Naive thymus-derived CD4-positive, alpha-beta T cell (primary cell): ENCODE results near the gene CAMK2G. TPM values are rescaled to one million over a fixed set of nuclear protein-coding genes. Genes with fewer than 3 reads are reported as not detected.
"Not testable (repeated sequence)": the region's sequence is repeated elsewhere in the genome, so short reads cannot be mapped to it uniquely, and the experiment has no call there.

ENCODE experiments used
- ATAC-seq: fragments of 150-1000 bp; cut with Tn5 transposase; 2 replicates; pipeline ENCODE4 v1.10.0; 2021; ENCODE audit warnings: mild to moderate bottlenecking, moderate library complexity
- CTCF ChIA-PET: fragments of 350-600 bp; sonication (Branson Sonifier 250); formaldehyde crosslinking; loops from one replicate; lab custom pipeline; 2021; ENCODE audit warnings: antibody characterized with exemption; lab: Charles Lee
- POLR2A ChIA-PET: fragments of 350-600 bp; sonication (Branson Sonifier 250); formaldehyde crosslinking; loops from one replicate; lab custom pipeline; 2021; ENCODE audit warnings: antibody characterized with exemption, inconsistent platforms; lab: Charles Lee
- DNase-seq, 9 donors: peaks; one replicate each; pipeline versions ENCODE4 v3.0.0 to v3.0.0-alpha.2; 2020 to 2022; ENCODE audit warnings: mixed read lengths in 1 of 9
- H3K27ac ChIP-seq: one replicate; pipeline ENCODE4 v1.7.0; 2013; ENCODE audit warnings: mild to moderate bottlenecking, low read depth, low read length, moderate library complexity
- H3K27me3 ChIP-seq, 2 donors: one replicate each; pipeline ENCODE4 v1.7.0; 2013; ENCODE audit warnings: low read length in 2 of 2, mild to moderate bottlenecking in 2 of 2, moderate library complexity in 2 of 2; ENCODE audit not compliant: control insufficient read depth in 2 of 2, insufficient read depth in 2 of 2
- H3K36me3 ChIP-seq, 3 experiments: 1 replicate in 2 of 3; 2 replicates in 1 of 3; pipeline ENCODE4 v1.7.0; 2013; ENCODE audit warnings: low read length in 3 of 3, mild to moderate bottlenecking in 3 of 3, moderate library complexity in 1 of 3; ENCODE audit not compliant: insufficient read depth in 3 of 3, control insufficient read depth in 2 of 3
- H3K4me1 ChIP-seq, 2 donors: one replicate each; pipeline ENCODE4 v1.7.0; 2013; ENCODE audit warnings: low read length in 2 of 2, mild to moderate bottlenecking in 2 of 2, moderate library complexity in 1 of 2; ENCODE audit not compliant: control insufficient read depth in 2 of 2, insufficient read depth in 2 of 2
- H3K4me3 ChIP-seq: 2 replicates; pipeline ENCODE4 v1.7.0; 2013; ENCODE audit warnings: mild to moderate bottlenecking, low read length
- H3K9me3 ChIP-seq, 3 experiments: 1 replicate in 2 of 3; 2 replicates in 1 of 3; pipeline ENCODE4 v1.7.0; 2013; ENCODE audit warnings: low read length in 3 of 3; ENCODE audit not compliant: control insufficient read depth in 2 of 3
- H3K27ac Mint-ChIP-seq, 9 donors: one replicate each; pipeline ENCODE4 v1.8.0; 2020 to 2022; ENCODE audit warnings: mixed read lengths in 9 of 9, mild to moderate bottlenecking in 8 of 9, moderate library complexity in 5 of 9, inconsistent platforms in 2 of 9
- H3K27me3 Mint-ChIP-seq, 5 donors: one replicate each; pipeline ENCODE4 v1.8.0; 2021 to 2022; ENCODE audit warnings: mixed read lengths in 5 of 5, mild to moderate bottlenecking in 1 of 5
- H3K36me3 Mint-ChIP-seq, 5 donors: one replicate each; pipeline ENCODE4 v1.8.0; 2020 to 2022; ENCODE audit warnings: mixed read lengths in 5 of 5, mild to moderate bottlenecking in 3 of 5, inconsistent platforms in 1 of 5
- H3K4me1 Mint-ChIP-seq, 7 donors: one replicate each; pipeline ENCODE4 v1.8.0; 2020 to 2022; ENCODE audit warnings: mixed read lengths in 7 of 7, mild to moderate bottlenecking in 3 of 7, inconsistent platforms in 1 of 7
- H3K4me3 Mint-ChIP-seq, 10 donors: one replicate each; pipeline ENCODE4 v1.8.0; 2020 to 2022; ENCODE audit warnings: mild to moderate bottlenecking in 10 of 10, mixed read lengths in 10 of 10, moderate library complexity in 6 of 10, inconsistent platforms in 2 of 10
- H3K9me3 Mint-ChIP-seq, 11 donors: one replicate each; pipeline ENCODE4 v1.8.0; 2020 to 2022; ENCODE audit warnings: mixed read lengths in 11 of 11, mild to moderate bottlenecking in 4 of 11, inconsistent platforms in 1 of 11, moderate library complexity in 1 of 11
- intact Hi-C, 2 donors: fragments of 100-400 bp; cut with micrococcal nuclease; formaldehyde crosslinking; loops; one replicate each; pipeline ENCODE4 v1.15.1; 2023
- polyA plus RNA-seq, 2 donors: library from polyadenylated mRNA; unstranded; fragments of 300-500 nt; fragmentation: Illumina TruSeq; gene quantifications; one replicate each; pipeline ENCODE4 v1.2.3, GENCODE V29; 2021
- total RNA-seq, 6 experiments: library from RNA in 5 of 6; stranded (reverse) in 5 of 6; gene quantifications; 1 replicate in 5 of 6; 2 replicates in 1 of 6; pipeline ENCODE4 v1.2.3 and lab custom pipeline; 2021 to 2026

The CAMK2G gene
- total and polyA plus RNA-seq, 7 experiments from 2014 or later = 5.6 to 70.9 (median 54.6) TPM

DNA sequence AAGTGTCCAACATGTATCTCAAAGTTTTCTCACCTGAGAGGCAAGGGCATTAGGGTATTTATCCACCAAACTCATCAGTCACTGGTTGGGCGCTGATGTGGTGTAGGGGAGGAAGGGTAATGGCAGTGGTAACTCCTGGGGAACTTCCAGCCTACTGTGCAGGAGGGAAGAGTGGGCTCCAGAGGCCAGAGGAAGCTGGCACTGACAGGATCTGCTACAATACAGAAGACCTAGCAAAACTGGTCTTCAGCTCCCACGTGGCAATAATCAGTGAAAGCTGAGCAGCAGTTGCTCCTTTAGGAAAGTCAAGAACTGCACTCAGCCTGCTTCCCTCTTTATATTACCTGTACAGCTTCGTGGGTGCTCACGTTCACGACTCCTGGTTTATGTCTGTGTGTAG, 17.2 kb upstream of the CAMK2G start:
- no peak overlapping the region for H3K4me3 ChIP-seq
- intact Hi-C loops = no loop called here
- Mint-ChIP-seq H3K9me3 (no peaks in the 10 kb centered on the region), H3K27me3 (peaks cover 0 to 10% (median 0%) of the 10 kb centered on the region in 5 donors), H3K27ac (no peak overlapping the region), H3K36me3 (no peaks in the 10 kb centered on the region), H3K4me3 (no peak overlapping the region), H3K4me1 (peaks cover 0 to 18% (median 0%) of the 10 kb centered on the region in 7 donors)
- ChIA-PET POLR2A (no interaction called here), CTCF (interaction anchor here (0.7 to 13.0 kb wide), 5 partner anchors 11 to 201 kb away, joined by 3 to 301 read pairs (median 5); no protein-coding TSS in a partner anchor)
- no peaks in the 10 kb centered on the region for H3K4me1 ChIP-seq
- ATAC-seq (no peak), DNase-seq (no peak)
- no peaks in the 10 kb centered on the region for H3K36me3 ChIP-seq
- H3K9me3 ChIP-seq = no peaks in the 10 kb centered on the region
- H3K27ac ChIP-seq = no peak overlapping the region
- H3K27me3 ChIP-seq = no peaks in the 10 kb centered on the region

DNA sequence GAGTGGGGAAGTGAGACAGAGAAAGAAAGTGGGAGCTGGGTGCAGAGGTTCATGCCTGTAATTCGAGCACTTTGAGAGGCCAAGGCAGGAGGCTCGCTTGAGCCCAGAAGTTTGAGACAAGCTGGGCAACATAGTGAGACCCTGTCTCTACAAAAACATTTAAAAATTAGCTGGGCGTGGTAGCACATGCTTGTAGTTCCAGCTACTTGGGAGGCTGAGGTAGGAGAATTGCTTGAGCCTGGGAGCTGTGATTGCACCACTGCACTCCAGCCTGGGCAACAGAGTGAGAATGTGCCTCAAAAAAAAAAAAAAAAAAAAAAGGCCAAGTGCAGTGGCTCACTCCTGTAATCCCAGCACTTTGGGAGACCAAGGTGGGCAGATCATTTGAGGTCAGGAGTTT, 16.5 kb upstream of the CAMK2G start:
- peaks cover 0 to 24% (median 0%) of the 10 kb centered on the region in 7 donors for H3K4me1 Mint-ChIP-seq
- ATAC-seq, H3K27me3 Mint-ChIP-seq, H3K9me3 Mint-ChIP-seq, H3K36me3 Mint-ChIP-seq, DNase-seq, H3K27ac Mint-ChIP-seq, H3K4me3 ChIP-seq, H3K9me3 ChIP-seq, H3K4me1 ChIP-seq, H3K36me3 ChIP-seq, H3K27ac ChIP-seq, H3K4me3 Mint-ChIP-seq, POLR2A ChIA-PET, intact Hi-C loops, H3K27me3 ChIP-seq: not testable (repeated sequence)
- CTCF ChIA-PET = interaction anchor here (1.8 to 13.0 kb wide), 4 partner anchors 11 to 191 kb away, joined by 4 to 301 read pairs (median 32); no protein-coding TSS in a partner anchor

DNA sequence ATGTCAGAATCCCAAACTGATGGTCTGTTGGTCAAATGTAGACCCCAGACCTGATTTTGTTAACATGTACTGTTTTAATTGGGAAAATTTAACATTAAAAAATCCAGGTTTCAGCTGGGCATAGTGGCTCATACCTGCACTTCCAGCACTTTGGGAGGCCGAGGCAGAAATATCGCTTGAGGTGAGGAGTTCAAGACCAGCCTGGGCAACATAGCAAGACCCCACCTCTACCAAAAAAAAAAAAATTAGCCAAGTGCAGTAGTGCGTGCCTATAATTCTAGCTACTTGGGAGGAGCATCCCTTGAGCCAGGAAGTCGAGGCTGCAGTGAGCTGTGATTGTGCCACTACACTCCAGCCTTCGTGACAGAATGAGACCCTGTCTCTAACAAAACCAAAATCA, 15.9 kb upstream of the CAMK2G start:
- H3K4me1 ChIP-seq = no peaks in the 10 kb centered on the region
- no peaks in the 10 kb centered on the region for H3K27me3 ChIP-seq
- no peak overlapping the region for H3K4me3 ChIP-seq
- Mint-ChIP-seq H3K36me3 (no peaks in the 10 kb centered on the region), H3K27ac (no peak overlapping the region), H3K4me1 (peaks cover 0 to 24% (median 0%) of the 10 kb centered on the region in 7 donors), H3K9me3 (no peaks in the 10 kb centered on the region), H3K4me3 (no peak overlapping the region), H3K27me3 (peaks cover 0 to 10% (median 0%) of the 10 kb centered on the region in 5 donors)
- H3K9me3 ChIP-seq = no peaks in the 10 kb centered on the region
- DNase-seq (no peak), ATAC-seq (no peak)
- H3K27ac ChIP-seq = no peak overlapping the region
- intact Hi-C loops = no loop called here
- no peaks in the 10 kb centered on the region for H3K36me3 ChIP-seq
- ChIA-PET POLR2A (interaction anchor here (1.1 kb wide), 1 partner anchor 50 kb away, joined by 3 read pairs; no protein-coding TSS in a partner anchor), CTCF (interaction anchor here (0.8 to 13.0 kb wide), 5 partner anchors 10 to 192 kb away, joined by 3 to 301 read pairs (median 18); no protein-coding TSS in a partner anchor)

DNA sequence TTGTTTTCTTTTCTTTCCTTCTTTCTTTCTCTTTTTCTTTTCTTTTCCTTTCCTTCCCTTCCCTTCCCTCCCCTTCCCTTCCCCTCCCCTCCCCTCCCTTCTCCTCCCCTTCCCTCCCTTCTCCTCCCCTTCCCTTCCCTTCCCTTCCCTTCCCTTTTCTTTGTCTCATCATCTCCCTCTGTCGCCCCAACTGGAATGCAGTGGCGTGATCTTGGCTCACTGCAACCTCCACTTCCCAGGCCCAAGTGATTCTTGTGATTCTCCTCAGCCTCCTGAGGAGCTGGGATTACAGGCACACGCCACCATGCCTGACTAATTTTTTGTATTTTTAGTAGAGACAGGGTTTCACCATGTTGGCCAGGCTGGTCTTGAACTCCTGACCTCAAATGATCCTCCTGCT, 15.1 kb upstream of the CAMK2G start:
- peaks cover 0 to 24% (median 0%) of the 10 kb centered on the region in 7 donors for H3K4me1 Mint-ChIP-seq
- ATAC-seq, H3K9me3 ChIP-seq, H3K27ac Mint-ChIP-seq, H3K4me3 Mint-ChIP-seq, H3K4me3 ChIP-seq, H3K27ac ChIP-seq, H3K36me3 Mint-ChIP-seq, H3K27me3 ChIP-seq, H3K27me3 Mint-ChIP-seq, DNase-seq, intact Hi-C loops, H3K4me1 ChIP-seq, H3K9me3 Mint-ChIP-seq, H3K36me3 ChIP-seq: not testable (repeated sequence)
- POLR2A ChIA-PET = interaction anchor here (0.9 to 1.1 kb wide), 2 partner anchors 30 to 51 kb away, joined by 3 read pairs; no protein-coding TSS in a partner anchor
- CTCF ChIA-PET = interaction anchor here (0.8 to 13.0 kb wide), 6 partner anchors 9 to 192 kb away, joined by 3 to 301 read pairs (median 25); no protein-coding TSS in a partner anchor

DNA sequence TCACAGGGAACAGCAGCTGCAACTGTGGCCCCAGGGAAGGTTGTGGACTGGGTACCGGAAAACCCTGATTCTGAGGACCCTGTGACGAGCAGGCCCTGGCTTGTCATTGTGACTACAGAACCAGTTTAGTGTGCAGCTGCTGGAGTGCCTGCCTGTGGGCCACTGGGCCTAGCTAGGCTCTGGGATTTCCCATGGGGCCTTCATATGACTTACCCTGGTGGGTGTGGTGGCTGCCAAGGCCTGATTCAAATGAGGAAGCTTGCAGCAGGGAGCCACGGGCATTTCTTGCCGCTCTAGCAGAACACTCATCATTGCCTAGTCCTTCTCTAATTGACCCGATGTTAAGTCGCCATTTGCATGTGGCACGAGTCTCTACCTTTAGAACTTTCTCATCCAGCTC, 14.7 kb upstream of the CAMK2G start:
- no peaks in the 10 kb centered on the region for H3K9me3 ChIP-seq
- peak; percentile 83 for ATAC-seq
- H3K4me3 Mint-ChIP-seq = no peak overlapping the region
- no peak overlapping the region for H3K27ac ChIP-seq
- no peak for DNase-seq
- no peak overlapping the region for H3K4me3 ChIP-seq
- H3K4me1 Mint-ChIP-seq = peaks cover 0 to 21% (median 0%) of the 10 kb centered on the region in 7 donors
- no peaks in the 10 kb centered on the region for H3K4me1 ChIP-seq
- H3K9me3 Mint-ChIP-seq = no peaks in the 10 kb centered on the region
- H3K27ac Mint-ChIP-seq = no peak overlapping the region
- H3K36me3 ChIP-seq = no peaks in the 10 kb centered on the region
- H3K36me3 Mint-ChIP-seq = no peaks in the 10 kb centered on the region
- intact Hi-C loops = no loop called here
- CTCF ChIA-PET = interaction anchor here (1.0 to 13.0 kb wide), 8 partner anchors 9 to 193 kb away, joined by 3 to 301 read pairs (median 14); no protein-coding TSS in a partner anchor
- peaks cover 0 to 10% (median 0%) of the 10 kb centered on the region in 5 donors for H3K27me3 Mint-ChIP-seq
- no peaks in the 10 kb centered on the region for H3K27me3 ChIP-seq
- POLR2A ChIA-PET = interaction anchor here (0.9 to 1.1 kb wide), 2 partner anchors 31 to 51 kb away, joined by 3 read pairs; no protein-coding TSS in a partner anchor

DNA sequence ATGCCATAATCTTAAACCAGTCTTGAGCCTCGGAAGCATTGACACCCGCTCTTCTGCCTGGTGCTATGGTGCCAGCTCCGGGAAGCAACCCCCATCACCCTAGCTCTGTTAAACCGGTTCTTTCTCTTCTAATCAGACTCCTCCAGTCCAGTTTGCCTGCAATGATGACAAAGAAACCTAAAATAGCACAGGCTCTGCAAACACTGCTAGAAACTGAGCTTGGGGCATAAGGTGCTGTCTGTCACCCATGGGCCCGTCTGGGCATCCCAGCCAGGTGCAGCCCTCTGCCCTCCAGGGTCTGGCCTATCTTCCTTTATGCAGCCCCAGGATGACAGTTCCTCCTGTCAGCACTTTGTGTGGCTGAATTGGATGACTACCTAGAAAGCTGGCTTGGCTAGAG, 14.2 kb upstream of the CAMK2G start:
- H3K4me3 Mint-ChIP-seq = no peak overlapping the region
- Histone ChIP-seq H3K4me1 (no peaks in the 10 kb centered on the region), H3K27me3 (no peaks in the 10 kb centered on the region), H3K36me3 (no peaks in the 10 kb centered on the region), H3K4me3 (no peak overlapping the region), H3K9me3 (no peaks in the 10 kb centered on the region), H3K27ac (no peak overlapping the region)
- ChIA-PET CTCF (interaction anchor here (0.8 to 13.0 kb wide), 11 partner anchors 8 to 193 kb away, joined by 3 to 301 read pairs (median 11); no protein-coding TSS in a partner anchor), POLR2A (interaction anchor here (0.9 kb wide), 1 partner anchor 31 kb away, joined by 3 read pairs; no protein-coding TSS in a partner anchor)
- peaks cover 0 to 9% (median 0%) of the 10 kb centered on the region in 5 donors for H3K27me3 Mint-ChIP-seq
- no peak overlapping the region for H3K27ac Mint-ChIP-seq
- DNase-seq (no peak), ATAC-seq (no peak)
- peaks cover 0 to 21% (median 0%) of the 10 kb centered on the region in 7 donors for H3K4me1 Mint-ChIP-seq
- no peaks in the 10 kb centered on the region for H3K9me3 Mint-ChIP-seq
- intact Hi-C loops = no loop called here
- no peaks in the 10 kb centered on the region for H3K36me3 Mint-ChIP-seq
